Stimulated activated CD4-positive, alpha-beta T cell treated with anti-CD3 and anti-CD28 coated beads, Interleukin-4, amount 100 ng/mL, for 48 hours (primary cell): ENCODE measurements around the gene UCN3.

ENCODE experiments used
- DNase-seq, 2 donors: peaks; one replicate each; pipeline ENCODE4 v3.0.0-alpha.2; 2020; ENCODE audit warnings: low read depth in 2 of 2

UCN3 gene

GRCh38 chr10:5364890-5365338 is at the start of gene UCN3:
Gene UCN3 (plus strand): TSS chr10:5364966. CDS start chr10:5373721, 8,755 bp downstream.
- DNase-seq = no peak

- peak; percentile 64 to 73 for DNase-seq
These were observed 47.1 kb upstream of the UCN3 start for GRCh38 chr10:5317547-5318107.

GRCh38 chr10:5318148-5318547 is 46.6 kb upstream of the UCN3 start:
- no peak for DNase-seq

GRCh38 chr10:5319863-5320262 is 44.9 kb upstream of the UCN3 start:
- no peak for DNase-seq

- DNase-seq = no peak
These were observed 43.5 kb upstream of the UCN3 start for GRCh38 chr10:5321273-5321672.

- DNase-seq = no peak
These were observed 41.3 kb upstream of the UCN3 start for GRCh38 chr10:5323446-5323845.

GRCh38 chr10:5325076-5325475 is 39.7 kb upstream of the UCN3 start:
- no peak for DNase-seq

GRCh38 chr10:5334196-5334880 is 30.4 kb upstream of the UCN3 start:
- DNase-seq = no peak

GRCh38 chr10:5338010-5338409 is 26.8 kb upstream of the UCN3 start:
- no peak for DNase-seq

GRCh38 chr10:5343092-5343491 is 21.7 kb upstream of the UCN3 start:
- DNase-seq = no peak

- DNase-seq = no peak
These were observed 21.2 kb upstream of the UCN3 start for GRCh38 chr10:5343561-5343960.

GRCh38 chr10:5343979-5344378 is 20.8 kb upstream of the UCN3 start:
- DNase-seq = no peak

GRCh38 chr10:5344746-5345145 is 20.0 kb upstream of the UCN3 start:
- DNase-seq = no peak

- no peak for DNase-seq
These were observed 17.9 kb upstream of the UCN3 start for GRCh38 chr10:5346881-5347280.

- DNase-seq = no peak
These were observed 15.4 kb upstream of the UCN3 start for GRCh38 chr10:5349362-5349761.

GRCh38 chr10:5354068-5354467 is 10.7 kb upstream of the UCN3 start:
- no peak for DNase-seq

- DNase-seq = no peak
These were observed 9.0 kb upstream of the UCN3 start for GRCh38 chr10:5355594-5356301.

- DNase-seq = no peak
These were observed 8.4 kb upstream of the UCN3 start for GRCh38 chr10:5356302-5356763.

- no peak for DNase-seq
These were observed 4.3 kb upstream of the UCN3 start for GRCh38 chr10:5360318-5360915.

- DNase-seq = no peak
These were observed 2.8 kb upstream of the UCN3 start for GRCh38 chr10:5361966-5362365.

GRCh38 chr10:5362873-5363272 is 1.9 kb upstream of the UCN3 start:
- no peak for DNase-seq

- DNase-seq = no peak
These were observed 392 bp upstream of the UCN3 start for GRCh38 chr10:5364374-5364773.

- no peak for DNase-seq
These were observed 1.2 kb downstream of the UCN3 start for GRCh38 chr10:5365928-5366327.
